Umbilical cord (tissue), 2 donors: ENCODE data around the gene ADORA1. TPM values are rescaled to one million over a fixed set of nuclear protein-coding genes. Genes with fewer than 3 reads are reported as not detected.

Source experiments
- DNase-seq: peaks from one replicate; pipeline ENCODE4 v3.0.0-alpha.2; 2015; ENCODE audit warnings: low spot score
- total RNA-seq: library from RNA; depleted of rRNA; stranded (reverse); fragments of >200 nt; gene quantifications from one replicate; pipeline ENCODE4 v1.2.3, GENCODE V29; 2014; ENCODE audit warnings: low replicate concordance; ENCODE audit not compliant: insufficient read depth

The ADORA1 gene
- 5.8 TPM for total RNA-seq

DNA sequence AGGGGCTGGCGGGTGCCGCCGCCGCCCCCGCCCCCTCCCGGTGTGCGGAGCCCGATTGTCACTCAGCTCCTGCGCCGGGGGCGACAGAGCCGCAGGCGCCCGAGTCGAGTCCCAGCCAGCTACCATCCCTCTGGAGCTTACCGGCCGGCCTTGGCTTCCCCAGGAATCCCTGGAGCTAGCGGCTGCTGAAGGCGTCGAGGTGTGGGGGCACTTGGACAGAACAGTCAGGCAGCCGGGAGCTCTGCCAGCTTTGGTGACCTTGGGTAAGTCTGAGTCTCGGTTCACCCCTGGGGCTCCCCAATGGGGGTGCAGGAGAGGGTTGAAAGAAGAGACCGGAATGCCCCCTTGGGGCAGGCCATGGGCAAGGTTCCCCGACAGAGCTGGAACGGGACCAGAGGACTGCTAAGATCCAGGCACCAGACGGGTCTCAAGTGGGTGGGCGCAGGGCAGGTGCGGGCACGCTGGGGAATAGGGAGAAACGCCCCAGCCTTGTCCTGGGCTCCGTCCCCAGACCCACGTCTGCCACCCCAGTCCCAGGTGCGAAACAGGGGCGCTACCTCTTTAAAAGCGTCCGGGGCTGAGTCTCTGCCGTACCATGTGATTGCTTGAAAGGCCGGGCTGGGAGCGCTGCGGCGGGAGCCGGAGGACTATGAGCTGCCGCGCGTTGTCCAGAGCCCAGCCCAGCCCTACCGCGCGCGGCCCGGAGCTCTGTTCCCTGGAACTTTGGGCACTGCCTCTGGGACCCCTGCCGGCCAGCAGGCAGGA, at the start of gene ADORA1:
Gene ADORA1 (plus strand): TSS at position 61 of the 765 bp plus-strand sequence. CDS start 1,116 bp downstream, outside the sequence.
- peak; percentile 77 for DNase-seq

DNA sequence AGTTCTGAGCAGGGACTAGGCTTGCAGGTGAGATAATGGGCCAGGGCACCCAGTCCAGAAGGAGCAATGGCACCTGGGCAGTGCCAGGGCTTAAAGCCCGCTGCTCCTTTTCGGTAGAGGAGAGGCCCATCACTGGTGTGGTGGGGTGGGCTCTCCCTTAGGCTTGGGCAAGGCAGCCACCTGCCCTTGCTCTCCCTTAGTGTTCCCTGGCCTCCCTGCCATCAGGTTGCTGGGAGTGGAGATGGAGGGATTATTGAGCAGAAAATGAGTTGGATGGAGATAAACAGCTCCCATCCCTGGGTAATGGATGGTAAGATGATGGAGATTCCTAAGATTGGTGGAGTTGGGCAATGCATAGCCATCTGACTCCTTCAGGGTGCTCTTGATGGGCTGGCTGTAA, 49.6 kb upstream of the ADORA1 start:
- DNase-seq, result no peak

DNA sequence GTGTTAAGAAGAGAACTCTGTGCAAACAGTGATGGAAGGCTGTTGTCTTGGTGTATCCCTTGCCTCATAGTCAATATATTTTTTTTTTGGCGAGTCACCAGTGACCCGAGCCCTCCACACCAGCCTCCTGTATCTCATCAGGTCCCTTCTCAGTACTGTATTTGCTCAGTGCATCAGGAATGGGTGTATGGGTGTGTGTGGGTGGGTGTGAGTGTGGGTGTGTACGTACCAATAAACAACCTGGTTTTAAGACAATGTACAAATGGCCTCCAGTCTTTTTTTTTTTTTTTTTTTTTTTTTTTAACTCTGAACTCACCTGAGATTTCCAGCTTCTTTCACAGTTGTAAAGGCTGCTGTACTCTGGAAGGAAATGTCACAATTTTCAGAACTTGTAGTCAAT, 49.0 kb upstream of the ADORA1 start:
- no peak for DNase-seq

DNA sequence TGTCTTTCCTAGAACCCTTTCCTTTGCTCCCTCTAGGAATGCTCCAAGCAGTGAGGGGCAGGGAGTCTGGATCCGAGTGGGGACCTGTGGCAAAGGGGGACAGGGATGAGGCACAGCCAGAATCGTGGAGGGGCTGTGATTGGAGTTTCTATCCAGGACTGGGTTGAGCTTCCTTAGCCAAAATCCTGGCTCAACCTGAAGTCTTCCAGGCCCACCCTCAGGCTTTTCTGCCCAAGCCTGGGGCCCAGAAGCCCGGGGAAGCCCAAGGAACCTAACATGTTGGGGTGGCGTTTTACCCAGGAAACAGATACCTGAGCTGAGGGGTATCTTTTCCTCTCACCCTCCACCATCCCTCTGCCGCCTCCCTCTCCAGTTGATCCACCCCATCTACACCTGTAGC, 47.1 kb upstream of the ADORA1 start:
- no peak for DNase-seq

DNA sequence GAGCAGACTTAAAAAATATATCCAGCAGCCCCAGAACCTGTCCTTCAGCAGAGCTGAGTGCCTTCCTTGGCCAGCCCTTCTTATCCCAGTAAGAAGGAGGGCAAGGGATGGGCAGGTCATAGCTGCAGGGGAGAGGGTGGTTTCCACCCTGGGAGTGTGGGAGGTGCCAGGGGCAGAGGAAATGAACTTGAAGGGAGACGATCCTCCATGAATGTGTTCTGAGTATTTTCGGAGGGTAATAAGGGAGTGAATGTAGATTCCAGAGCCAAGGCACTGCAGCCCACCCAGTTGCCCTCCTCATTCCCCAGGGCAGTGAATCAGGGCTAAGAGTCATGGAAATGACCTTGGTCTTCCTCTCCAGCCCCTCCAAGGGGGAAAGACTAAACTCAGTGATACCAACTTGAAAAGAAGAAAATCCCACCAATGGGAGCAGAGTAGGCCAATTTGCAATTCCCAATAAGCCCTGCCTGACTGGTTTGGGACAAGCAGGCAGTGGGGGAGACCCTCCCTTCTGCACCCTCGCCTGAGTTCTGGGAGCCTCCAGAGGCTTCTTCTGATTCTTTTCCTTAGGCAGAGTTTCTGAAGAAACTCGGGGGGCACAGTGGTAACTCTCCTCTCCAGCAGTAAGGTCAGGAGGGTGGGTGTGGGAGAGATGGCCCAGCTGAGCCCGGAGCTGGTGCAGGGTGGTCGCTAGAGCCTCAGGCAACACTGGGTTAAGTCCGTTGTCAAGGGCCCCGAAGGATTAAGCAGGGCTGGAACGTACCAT, 45.9 kb upstream of the ADORA1 start:
- no peak for DNase-seq

DNA sequence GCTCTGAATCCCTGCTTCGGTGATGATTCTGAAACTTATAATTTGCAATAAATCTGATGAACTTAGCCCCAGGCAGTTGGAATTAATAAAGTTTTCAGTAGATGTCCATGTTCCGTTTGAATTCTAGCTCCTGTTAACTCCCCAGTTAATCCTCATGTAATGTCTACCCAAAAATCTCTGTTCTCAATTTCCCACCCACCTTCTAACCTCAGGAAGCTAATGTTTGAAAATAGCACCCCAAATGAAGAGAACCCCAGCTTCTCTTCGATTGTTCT, 45.4 kb upstream of the ADORA1 start:
- DNase-seq, result no peak

DNA sequence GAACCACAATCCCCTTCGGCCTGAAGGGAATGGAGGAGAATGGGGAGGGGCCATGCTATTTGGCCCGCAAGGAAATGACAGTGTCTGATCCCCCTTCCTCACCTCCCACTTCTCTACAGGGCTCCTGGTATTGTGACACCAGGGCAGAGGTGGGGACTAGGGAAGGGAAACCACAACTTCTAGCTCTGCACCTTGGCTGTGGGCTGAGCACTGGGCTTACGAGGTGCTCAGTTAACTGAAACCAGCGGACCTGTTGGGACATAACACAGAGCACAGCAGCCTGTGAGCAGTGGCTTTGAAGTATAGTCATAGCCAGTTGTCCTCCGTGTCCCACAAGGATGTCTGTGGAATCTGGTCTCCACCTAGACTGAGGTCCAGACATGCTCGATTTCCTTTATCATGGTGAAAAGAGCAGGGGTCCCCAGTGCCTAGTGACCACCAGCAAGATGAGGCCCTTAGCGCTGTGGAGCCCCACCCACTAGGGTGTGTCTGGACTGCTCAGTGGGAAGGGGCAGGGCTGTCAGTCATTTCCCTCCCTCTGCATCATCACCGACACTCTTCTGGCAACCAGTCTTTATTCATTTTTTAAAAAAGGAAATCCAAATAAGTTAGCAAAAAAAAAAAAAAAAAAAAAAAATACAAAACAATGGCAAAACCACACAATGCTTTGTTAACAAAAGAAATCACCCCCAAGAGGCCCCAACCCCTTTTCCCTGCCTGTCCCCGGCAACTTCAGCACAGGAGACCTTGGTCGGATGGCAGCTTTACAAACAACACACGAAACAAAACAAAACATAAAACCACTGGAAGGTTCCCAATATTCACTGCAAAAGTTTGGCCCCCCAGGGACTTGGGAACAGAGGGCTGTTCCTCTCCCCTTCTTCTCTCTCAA, 44.7 kb upstream of the ADORA1 start:
- no peak for DNase-seq

DNA sequence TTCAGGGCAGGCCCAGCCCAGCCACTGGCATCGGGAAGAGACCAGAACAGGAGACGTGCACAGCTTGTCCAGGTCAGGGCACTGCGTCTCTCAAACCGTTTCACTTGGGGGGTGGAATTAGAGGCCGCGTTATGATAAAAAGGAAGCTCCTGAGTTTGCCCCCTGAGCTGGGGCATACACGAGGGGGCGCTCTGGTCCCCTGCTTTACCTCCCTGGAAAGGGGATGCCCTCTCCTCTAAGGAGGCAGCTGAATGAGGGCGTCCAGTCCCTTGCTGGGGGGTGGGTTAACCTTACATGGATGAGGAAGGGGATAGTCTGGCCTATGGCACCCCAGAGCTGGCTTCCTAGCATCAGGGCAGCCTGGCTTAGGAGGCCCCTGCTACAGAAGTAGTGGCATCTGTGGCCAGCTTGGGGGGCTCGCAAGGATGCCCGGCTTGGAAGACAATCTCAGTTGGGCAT, 44.0 kb upstream of the ADORA1 start:
- DNase-seq, result no peak

DNA sequence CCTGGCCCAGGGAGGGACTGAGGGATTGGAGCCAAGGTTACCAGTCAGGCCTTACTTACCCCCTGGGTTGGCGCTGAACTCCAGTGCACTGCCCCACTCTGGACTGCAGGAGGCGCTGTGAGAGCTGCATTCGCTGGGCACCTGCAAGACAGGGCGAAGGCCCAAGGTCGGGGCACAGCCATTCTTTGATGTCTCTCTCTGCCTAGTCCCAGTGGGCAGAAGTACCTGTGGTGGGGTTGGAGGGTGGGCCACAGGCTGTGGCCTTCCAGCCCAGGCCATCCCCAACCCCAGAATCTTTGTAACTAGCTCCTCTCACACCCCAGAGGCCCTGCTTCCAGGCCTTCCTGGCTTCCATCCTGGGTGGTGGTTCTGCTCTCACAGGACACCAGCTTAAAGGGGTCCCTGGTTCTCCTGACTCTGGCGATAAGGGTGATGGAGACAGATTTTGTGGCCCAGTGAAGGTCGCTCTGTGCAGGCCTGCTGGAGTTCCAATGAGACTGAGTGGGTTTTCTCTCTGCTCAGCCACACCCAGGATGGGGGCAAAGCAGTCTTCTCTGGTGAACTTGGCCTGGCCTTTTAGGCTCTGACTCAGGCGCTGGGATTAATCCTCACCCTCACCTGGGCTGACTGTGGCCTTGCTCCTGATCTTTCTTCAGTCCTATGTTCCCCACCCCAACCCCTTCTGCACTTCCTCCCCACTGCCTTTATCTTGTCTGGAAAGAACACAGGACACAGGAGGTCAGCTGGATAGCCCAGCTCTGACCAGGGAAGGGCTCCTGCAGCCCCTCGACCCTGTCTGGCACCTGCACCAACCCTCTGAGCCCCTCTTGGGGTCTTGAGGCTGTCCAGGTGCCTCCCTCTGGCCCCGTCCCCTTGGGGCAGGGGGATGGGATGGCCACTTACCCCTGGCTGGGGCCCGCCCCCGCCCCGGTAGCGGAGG, 42.7 kb upstream of the ADORA1 start:
- DNase-seq, result no peak

DNA sequence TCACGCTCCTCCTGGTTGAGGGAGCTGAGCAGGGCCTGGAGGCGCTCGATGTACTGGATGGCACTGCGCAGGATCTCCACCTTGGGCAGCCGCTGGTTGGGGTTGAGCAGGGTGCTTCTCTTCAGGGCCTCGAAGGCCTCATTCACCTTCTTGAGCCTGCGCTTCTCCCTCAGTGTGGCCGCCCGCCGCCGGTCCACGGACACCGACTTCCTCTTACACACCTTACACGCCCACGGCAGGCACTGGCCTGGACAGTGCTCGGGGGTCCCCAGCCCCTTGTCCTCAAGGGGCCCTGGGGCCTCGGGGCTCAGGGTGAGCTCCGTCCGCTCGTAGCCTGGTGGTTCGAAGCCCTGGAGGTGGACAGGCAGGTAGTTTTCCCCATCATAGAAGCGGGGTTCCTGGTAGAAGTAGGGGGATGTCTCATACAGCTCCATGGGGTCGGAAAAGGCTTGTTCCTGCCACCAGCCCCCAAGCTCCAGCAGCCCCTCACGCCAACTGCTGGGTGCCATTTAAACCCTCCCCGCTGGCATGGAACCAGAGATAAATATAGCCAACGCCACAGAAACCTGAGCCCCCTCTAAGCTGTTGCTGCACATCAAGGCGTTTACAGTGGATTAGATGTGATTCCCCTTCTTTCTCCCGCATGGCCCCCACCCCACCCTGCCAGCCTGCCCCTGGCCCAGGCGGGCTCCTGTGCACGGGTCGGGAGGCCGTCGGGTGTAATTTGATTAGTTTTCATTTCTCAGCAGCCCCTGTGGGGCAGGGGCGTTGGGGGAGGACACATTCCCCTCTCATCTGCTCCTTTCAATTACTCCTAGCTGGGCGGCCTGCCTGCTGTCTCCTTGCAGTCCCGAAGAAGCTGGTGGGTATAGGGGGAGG, 41.8 kb upstream of the ADORA1 start, which contains the start of gene MYOG:
Gene MYOG (minus strand): TSS at position 485 of the 879 bp plus-strand sequence. CDS start 51 bp downstream, at position 434.
- DNase-seq, result no peak

DNA sequence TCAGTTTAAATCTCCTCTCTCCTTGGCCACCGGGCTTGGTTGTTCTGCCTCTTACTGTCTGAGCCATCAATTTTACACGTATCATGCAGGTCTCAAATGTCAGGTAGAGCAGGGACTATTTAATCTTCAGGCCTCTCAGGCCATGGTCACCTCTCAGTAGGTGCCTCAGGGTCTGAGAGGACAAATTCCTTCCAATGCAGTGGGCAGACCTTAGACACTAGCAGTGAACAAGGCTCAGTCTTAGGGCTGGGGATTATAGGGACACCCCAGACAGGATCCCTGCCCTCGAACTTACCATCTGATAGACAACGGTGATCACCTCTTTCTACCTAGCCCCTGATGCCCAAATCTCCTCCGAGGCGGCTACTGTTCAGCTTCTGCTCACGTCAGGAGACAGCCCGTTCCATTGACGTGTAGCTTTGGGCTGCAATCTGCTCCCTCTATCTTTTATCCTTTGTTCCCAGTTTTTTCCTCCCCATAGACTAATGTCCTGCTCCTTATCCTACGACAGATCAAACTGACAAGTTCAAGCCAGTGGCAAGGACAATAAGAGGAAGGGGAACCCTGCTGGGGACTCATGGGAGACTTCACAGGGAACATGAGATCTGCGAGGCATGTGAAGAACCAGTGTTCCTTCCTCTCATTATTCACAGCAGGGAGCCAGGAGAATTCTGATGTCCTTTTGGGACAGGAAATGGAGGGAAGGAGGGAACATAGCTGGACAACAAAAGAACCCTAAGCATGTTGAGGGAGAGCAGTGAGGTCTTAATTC, 40.3 kb upstream of the ADORA1 start:
- no peak for DNase-seq

DNA sequence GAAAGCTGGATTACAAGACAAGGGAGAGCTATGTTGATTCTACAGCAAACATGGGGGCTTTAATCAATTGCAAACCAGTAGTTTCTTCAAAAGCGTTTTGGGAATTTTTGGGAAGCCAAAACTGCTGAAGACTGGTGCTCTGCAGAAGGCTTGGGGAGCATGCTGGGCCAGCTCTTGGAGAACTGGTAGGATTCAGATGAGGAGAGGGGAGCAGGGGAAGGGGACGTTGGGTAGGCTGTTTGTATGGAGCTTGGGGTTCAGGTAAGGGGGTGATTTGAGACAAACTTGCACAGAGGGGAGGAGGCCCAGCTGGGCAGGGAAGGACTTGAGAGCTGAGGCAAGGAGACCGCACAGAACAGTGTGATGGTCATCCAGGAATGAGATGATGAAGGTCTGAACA, 39.1 kb upstream of the ADORA1 start:
- no peak for DNase-seq

DNA sequence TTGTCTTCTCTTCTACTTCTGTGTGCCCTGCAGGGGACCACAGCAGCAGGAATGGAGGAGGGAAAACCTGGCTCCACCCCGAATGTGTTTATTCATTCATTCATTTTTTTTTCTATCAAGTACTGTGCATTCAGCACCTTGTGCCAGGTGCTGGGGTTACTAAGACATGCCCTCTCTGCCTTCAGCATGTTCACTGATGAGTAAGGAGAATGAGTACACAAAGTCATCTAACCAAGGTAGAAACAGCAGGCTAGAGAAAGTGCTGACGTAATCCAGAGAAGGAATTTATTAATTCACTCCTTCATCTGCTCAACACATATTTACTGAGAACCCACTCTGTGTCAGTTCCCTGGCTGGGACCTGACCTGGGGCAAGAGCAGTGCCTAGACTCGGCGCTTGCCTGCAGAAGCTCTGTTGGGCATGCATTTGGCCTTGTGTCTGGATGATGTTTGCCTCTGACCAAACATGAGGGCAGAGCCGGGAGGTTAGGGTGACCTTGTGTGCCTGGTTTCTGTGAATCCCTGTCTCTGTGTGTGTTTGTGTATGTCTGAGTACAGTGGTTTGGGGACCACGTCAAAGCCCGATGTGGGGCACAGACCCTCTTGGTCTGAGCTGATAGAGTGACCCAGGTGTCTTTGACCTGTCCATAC, 38.4 kb upstream of the ADORA1 start:
- DNase-seq, result no peak

DNA sequence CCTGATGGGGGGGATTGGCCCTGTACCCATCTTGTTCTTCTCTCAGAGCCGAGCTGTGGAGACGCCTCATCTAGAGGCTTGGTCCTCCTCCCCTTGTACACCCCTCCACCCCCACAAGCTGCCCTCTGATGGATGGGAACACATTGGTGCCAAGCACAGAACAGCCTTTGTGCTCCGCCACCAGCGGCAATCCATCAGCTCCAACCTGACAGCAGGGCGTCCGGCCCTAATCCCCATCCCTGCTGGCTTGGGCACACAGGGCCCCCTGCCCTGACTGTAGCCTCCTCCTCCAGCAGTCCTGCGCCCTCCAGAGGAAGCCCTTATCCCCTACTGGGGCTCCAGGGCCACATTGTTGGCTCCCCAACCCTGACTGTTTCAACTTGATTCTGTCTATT, 37.9 kb upstream of the ADORA1 start:
- DNase-seq, result no peak

DNA sequence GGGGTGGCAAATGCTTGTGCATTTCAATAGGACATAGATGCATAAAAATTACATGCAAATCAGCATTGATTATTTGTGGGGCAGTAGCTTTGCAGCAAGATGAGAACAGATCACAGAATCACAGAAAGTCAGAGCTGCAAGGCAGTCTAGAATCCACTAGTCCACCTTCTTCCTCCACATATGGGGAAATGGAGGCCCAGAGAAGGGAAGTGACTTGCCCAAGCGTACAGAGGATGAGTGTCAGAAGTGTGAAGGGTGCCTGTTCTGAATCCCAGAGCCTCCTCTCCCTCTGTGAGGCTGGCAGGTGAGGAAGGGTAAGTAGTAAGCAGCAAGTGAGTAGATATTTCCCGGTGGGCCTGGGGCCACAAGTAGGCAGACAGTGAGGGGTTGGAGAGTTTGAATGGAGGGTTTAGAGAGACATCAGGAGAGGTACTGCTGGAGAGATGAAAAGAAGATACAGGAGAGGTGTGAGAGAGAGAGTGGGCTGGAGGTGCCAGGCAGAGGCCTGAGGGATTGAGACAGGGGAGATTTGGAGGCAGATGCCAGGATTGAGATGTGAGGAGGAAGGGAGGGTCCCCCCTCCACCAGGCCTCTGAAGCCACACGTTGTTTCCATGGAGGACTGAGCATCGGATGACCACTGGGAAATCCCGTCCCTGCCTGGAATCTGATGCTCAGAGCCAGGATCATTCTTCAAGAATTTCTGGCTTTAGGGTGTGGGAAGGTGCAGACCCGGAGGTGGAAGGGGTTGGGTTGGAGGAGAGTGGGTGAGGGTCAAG, 36.9 kb upstream of the ADORA1 start:
- no peak for DNase-seq

DNA sequence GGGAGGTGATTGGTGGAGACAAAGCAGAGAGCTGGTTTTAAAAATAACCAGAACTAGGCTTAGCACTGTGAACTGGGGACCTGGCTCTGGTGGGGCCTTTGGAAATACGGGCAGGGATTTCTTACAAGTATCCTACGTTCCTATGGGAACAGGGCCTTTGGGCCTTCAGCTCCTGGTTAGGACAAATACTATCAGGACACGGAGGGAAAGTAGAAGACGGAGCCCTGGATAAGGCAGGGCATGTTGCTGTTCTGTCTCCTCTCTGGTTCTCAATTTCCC, 36.4 kb upstream of the ADORA1 start:
- peak; percentile 51 for DNase-seq

DNA sequence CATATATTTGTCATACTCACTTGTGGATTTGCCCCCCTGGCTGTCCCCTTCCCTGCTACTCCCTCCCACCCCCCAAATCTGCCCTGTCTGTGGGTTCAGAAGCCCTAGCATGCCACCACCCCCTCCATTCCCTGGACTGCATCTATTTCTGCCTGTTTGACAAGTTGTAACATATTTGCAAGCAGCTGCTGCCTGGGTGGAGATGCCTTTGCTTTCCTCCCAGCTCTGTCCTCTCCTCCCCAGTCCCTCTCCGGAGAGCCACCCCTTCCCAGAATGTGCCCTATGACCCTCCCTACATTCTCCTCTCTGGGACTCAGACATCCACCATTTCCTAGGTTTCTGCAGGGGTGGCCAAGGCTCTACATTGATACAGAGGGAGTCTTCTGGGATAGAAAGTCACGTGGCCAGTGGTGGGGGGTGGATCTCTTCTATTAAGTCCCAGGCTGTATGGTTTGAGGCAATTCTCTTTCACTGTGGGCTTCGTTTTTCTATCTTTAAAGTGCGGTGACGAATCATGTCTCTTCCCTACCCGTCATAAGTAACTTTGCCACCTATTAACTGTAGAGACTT, 35.7 kb upstream of the ADORA1 start:
- peak; percentile 4 for DNase-seq
